Uterus (tissue), 4 donors: Measurements from ENCODE around the gene GLDC. TPM values are rescaled to one million over a fixed set of nuclear protein-coding genes. Genes with fewer than 3 reads are reported as not detected.

ENCODE experiments used
- DNase-seq, 2 donors: peaks; one replicate each; pipeline ENCODE4 v3.0.0-alpha.2; 2019 to 2020
- H3K27ac ChIP-seq, 2 donors: fragments of 200-600 bp; sonication (generic); 1 replicate in 1 of 2; 2 replicates in 1 of 2; pipeline ENCODE4 v1.5.1; 2016 to 2018
- H3K27me3 ChIP-seq, 2 donors: fragments of 200-600 bp; sonication (generic); one replicate each; pipeline ENCODE4 v1.5.1; 2018 to 2019; ENCODE audit warnings: control low read depth in 1 of 2
- H3K36me3 ChIP-seq, 2 donors: fragments of 200-600 bp; sonication (generic); one replicate each; pipeline ENCODE4 v1.5.1; 2019; ENCODE audit warnings: control low read depth in 1 of 2
- H3K4me1 ChIP-seq, 2 donors: fragments of 200-600 bp; sonication (generic); one replicate each; pipeline ENCODE4 v1.5.1; 2018 to 2019; ENCODE audit warnings: control low read depth in 1 of 2
- H3K4me3 ChIP-seq, 2 donors: fragments of 200-600 bp; sonication (generic); 1 replicate in 1 of 2; 2 replicates in 1 of 2; pipeline ENCODE4 v1.5.1; 2018 to 2019; ENCODE audit warnings: mild to moderate bottlenecking in 1 of 2
- H3K9me3 ChIP-seq, 2 donors: fragments of 200-600 bp; sonication (generic); one replicate each; pipeline ENCODE4 v1.5.1; 2019; ENCODE audit warnings: control low read depth in 1 of 2
- CTCF ChIP-seq, 4 experiments: fragments of 200-600 bp in 2 of 4; fragments of 450-650 bp in 2 of 4; sonication (generic) in 2 of 4; IDR thresholded peaks; one replicate each; pipeline ENCODE4 v1.5.1; 2016 to 2019; ENCODE audit warnings: antibody characterized with exemption in 4 of 4, mild to moderate bottlenecking in 2 of 4, moderate library complexity in 1 of 4
- POLR2A ChIP-seq, 2 donors: fragments of 450-650 bp; IDR thresholded peaks; one replicate each; pipeline ENCODE4 v1.6.1; 2016; ENCODE audit warnings: antibody characterized with exemption in 2 of 2, mild to moderate bottlenecking in 1 of 2, moderate library complexity in 1 of 2
- intact Hi-C: fragments of 100-400 bp; cut with DNase I; formaldehyde crosslinking; loops from one replicate; pipeline ENCODE4 v1.15.1; 2023; ENCODE audit warnings: low total_unique reads
- total RNA-seq, 4 donors: library from RNA; depleted of rRNA in 3 of 4; stranded (reverse); fragments of >200 nt in 3 of 4; gene quantifications; one replicate each; pipeline versions ENCODE4 v1.1.0 to v1.2.4, GENCODE V29; 2014 to 2023
- donor health status: DM: yes; HTN: yes; CAD: no.

GLDC gene
- total RNA-seq, 4 donors from 2014 or later, result 0.26 to 8.4 (median 0.79) TPM; not detected in 1

- Histone ChIP-seq H3K4me1 (no peaks in the 10 kb centered on the region), H3K27ac (no peak overlapping the region), H3K4me3 (no peak overlapping the region), H3K9me3 (no peaks in the 10 kb centered on the region), H3K27me3 (no peaks in the 10 kb centered on the region), H3K36me3 (no peaks in the 10 kb centered on the region)
- intact Hi-C loops, result no loop called here
- TF ChIP-seq POLR2A (IDR thresholded peaks at IDR 0.05) (no peak), CTCF (IDR thresholded peaks at IDR 0.05) (no peak)
- no peak for DNase-seq
These were observed 139.0 kb downstream of the GLDC start for GRCh38 chr9:6506571-6506970.

- no peak for DNase-seq
- Histone ChIP-seq H3K27ac (no peak overlapping the region), H3K4me1 (no peaks in the 10 kb centered on the region), H3K27me3 (no peaks in the 10 kb centered on the region), H3K4me3 (no peak overlapping the region), H3K36me3 (no peaks in the 10 kb centered on the region), H3K9me3 (no peaks in the 10 kb centered on the region)
- intact Hi-C loops, result no loop called here
- no peak for TF ChIP-seq POLR2A (IDR thresholded peaks at IDR 0.05)
- no peak for TF ChIP-seq CTCF (IDR thresholded peaks at IDR 0.05)
These were observed 143.1 kb downstream of the GLDC start for GRCh38 chr9:6502399-6502798.

GRCh38 chr9:6501526-6502210 is 143.9 kb downstream of the GLDC start:
- Histone ChIP-seq H3K27ac (no peak overlapping the region), H3K27me3 (no peaks in the 10 kb centered on the region), H3K4me3 (no peak overlapping the region), H3K4me1 (no peaks in the 10 kb centered on the region), H3K36me3 (no peaks in the 10 kb centered on the region), H3K9me3 (no peaks in the 10 kb centered on the region)
- intact Hi-C loops, result no loop called here
- no peak for DNase-seq
- TF ChIP-seq CTCF (IDR thresholded peaks at IDR 0.05), result no peak

- Histone ChIP-seq H3K4me3 (no peak overlapping the region), H3K27me3 (no peaks in the 10 kb centered on the region), H3K27ac (no peak overlapping the region), H3K9me3 (no peaks in the 10 kb centered on the region), H3K36me3 (no peaks in the 10 kb centered on the region), H3K4me1 (no peaks in the 10 kb centered on the region)
- TF ChIP-seq POLR2A (IDR thresholded peaks at IDR 0.05) (no peak), CTCF (IDR thresholded peaks at IDR 0.05) (no peak)
- DNase-seq, result no peak
- intact Hi-C loops, result no loop called here
These were observed 146.5 kb downstream of the GLDC start for GRCh38 chr9:6498982-6499381.

GRCh38 chr9:6495466-6495865 is 150.1 kb downstream of the GLDC start:
- H3K27me3 ChIP-seq, result no peaks in the 10 kb centered on the region
- no peaks in the 10 kb centered on the region for H3K4me1 ChIP-seq
- no peak overlapping the region for H3K27ac ChIP-seq
- intact Hi-C loops, result no loop called here
- H3K36me3 ChIP-seq, result no peaks in the 10 kb centered on the region
- no peaks in the 10 kb centered on the region for H3K9me3 ChIP-seq
- DNase-seq, result no peak
- H3K4me3 ChIP-seq, result no peak overlapping the region
- TF ChIP-seq CTCF (IDR thresholded peaks at IDR 0.05), result no peak
